ENCODE data around the gene ARAP2. TPM values are rescaled to one million over a fixed set of nuclear protein-coding genes. Genes with fewer than 3 reads are reported as not detected.

ARAP2 gene
- polyA plus RNA-seq, 1 donor (not counting 4 experiments of a cell fraction or from before 2014, with no cell fraction given) = 9.3 TPM

- Histone ChIP-seq H3K79me2 (ENCODE audit: control insufficient read depth, insufficient read depth, low read length) (peaks cover 34% of the 10 kb centered on the region), H3K4me3 (ENCODE audit: control insufficient read depth in 2 of 3, extremely low read depth in 1 of 3, insufficient read depth in 2 of 3, low read depth in 1 of 3, low read length in 3 of 3) (no peak overlapping the region), H2AFZ (ENCODE audit: control insufficient read depth, low read length) (no peak overlapping the region), H3K27me3 (ENCODE audit: control insufficient read depth, extremely low read depth, insufficient read depth, low read length) (no peaks in the 10 kb centered on the region), H3K27ac (ENCODE audit: control insufficient read depth, insufficient read depth, low read length) (no peak overlapping the region), H3K4me1 (ENCODE audit: control insufficient read depth, extremely low read depth, insufficient read depth, low read length) (peaks cover 5% of the 10 kb centered on the region), H3K9ac (ENCODE audit: control insufficient read depth, extremely low read depth, insufficient read depth, low read length) (no peak overlapping the region), H3K4me2 (ENCODE audit: control insufficient read depth, extremely low read depth, insufficient read depth, low read depth, low read length) (no peak overlapping the region), H3K9me1 (ENCODE audit: control insufficient read depth, extremely low read depth, insufficient read depth, low read length) (no peaks in the 10 kb centered on the region), H3K9me3 (ENCODE audit: control insufficient read depth, low read depth, low read length) (no peaks in the 10 kb centered on the region), H4K20me1 (ENCODE audit: control insufficient read depth, extremely low read depth, insufficient read depth, low read length) (no peaks in the 10 kb centered on the region), H3K36me3 (ENCODE audit: control insufficient read depth in 2 of 2, extremely low read depth in 1 of 2, insufficient read depth in 2 of 2, low read length in 2 of 2) (no peaks in the 10 kb centered on the region)
- DNase-seq (ENCODE audit: low read depth, low spot score) = no peak
- dilution Hi-C loops (cut with MboI; ENCODE audit: extremely low pct_ligation_motif_present, low sequenced_read_pairs) = no loop called here
- no peak for FAIRE-seq
- no peak for TF ChIP-seq EZH2 (IDR thresholded peaks at IDR 0.05; ENCODE audit: low read length)
- TF ChIP-seq CTCF (optimal IDR thresholded peaks at IDR 0.05 in 1 of 3, IDR thresholded peaks at IDR 0.05 in 1 of 3, conservative IDR thresholded peaks at IDR 0.05 in 1 of 3; ENCODE audit: extremely low read depth in 1 of 3, insufficient read depth in 2 of 3, low read length in 3 of 3) = no peak
Observed at GRCh38 chr4:36218121-36218520, 26.2 kb downstream of the ARAP2 start.

- Histone ChIP-seq H3K4me2 (ENCODE audit: control insufficient read depth, extremely low read depth, insufficient read depth, low read depth, low read length) (no peak overlapping the region), H2AFZ (ENCODE audit: control insufficient read depth, low read length) (no peak overlapping the region), H3K79me2 (ENCODE audit: control insufficient read depth, insufficient read depth, low read length) (peaks cover 20% of the 10 kb centered on the region), H3K4me3 (ENCODE audit: control insufficient read depth in 2 of 3, extremely low read depth in 1 of 3, insufficient read depth in 2 of 3, low read depth in 1 of 3, low read length in 3 of 3) (no peak overlapping the region), H3K27me3 (ENCODE audit: control insufficient read depth, extremely low read depth, insufficient read depth, low read length) (no peaks in the 10 kb centered on the region), H4K20me1 (ENCODE audit: control insufficient read depth, extremely low read depth, insufficient read depth, low read length) (no peaks in the 10 kb centered on the region), H3K36me3 (ENCODE audit: control insufficient read depth in 2 of 2, extremely low read depth in 1 of 2, insufficient read depth in 2 of 2, low read length in 2 of 2) (peaks cover 0 to 2% of the 10 kb centered on the region in 2 experiments), H3K4me1 (ENCODE audit: control insufficient read depth, extremely low read depth, insufficient read depth, low read length) (no peaks in the 10 kb centered on the region), H3K9me1 (ENCODE audit: control insufficient read depth, extremely low read depth, insufficient read depth, low read length) (no peaks in the 10 kb centered on the region), H3K9ac (ENCODE audit: control insufficient read depth, extremely low read depth, insufficient read depth, low read length) (no peak overlapping the region), H3K27ac (ENCODE audit: control insufficient read depth, insufficient read depth, low read length) (no peak overlapping the region), H3K9me3 (ENCODE audit: control insufficient read depth, low read depth, low read length) (no peaks in the 10 kb centered on the region)
- TF ChIP-seq CTCF (optimal IDR thresholded peaks at IDR 0.05 in 1 of 3, IDR thresholded peaks at IDR 0.05 in 1 of 3, conservative IDR thresholded peaks at IDR 0.05 in 1 of 3; ENCODE audit: extremely low read depth in 1 of 3, insufficient read depth in 2 of 3, low read length in 3 of 3) (no peak), EZH2 (IDR thresholded peaks at IDR 0.05; ENCODE audit: low read length) (no peak)
- no peak for FAIRE-seq
- no peak for DNase-seq (ENCODE audit: low read depth, low spot score)
- dilution Hi-C loops (cut with MboI; ENCODE audit: extremely low pct_ligation_motif_present, low sequenced_read_pairs) = no loop called here
Observed at GRCh38 chr4:36215627-36216026, 28.7 kb downstream of the ARAP2 start.

All from keratinocyte (primary cell).